DND-41 (cell line): ENCODE measurements around the gene EIF4H.

ENCODE experiments used
- EZH2 ChIP-seq: IDR thresholded peaks from 3 replicates; pipeline ENCODE4 v1.6.1; 2012; ENCODE audit warnings: borderline replicate concordance, low read depth, mild to moderate bottlenecking, moderate library complexity, low read length, inconsistent platforms; ENCODE audit not compliant: severe bottlenecking
- TF ChIP-seq, protein P1 (sequence below): IDR thresholded peaks from 2 replicates; pipeline ENCODE4 v1.5.1; 2012; ENCODE audit warnings: borderline replicate concordance, low read length, moderate library complexity, mild to moderate bottlenecking; ENCODE audit not compliant: poor library complexity, severe bottlenecking; ENCODE audit errors: extremely low read depth

DNA sequence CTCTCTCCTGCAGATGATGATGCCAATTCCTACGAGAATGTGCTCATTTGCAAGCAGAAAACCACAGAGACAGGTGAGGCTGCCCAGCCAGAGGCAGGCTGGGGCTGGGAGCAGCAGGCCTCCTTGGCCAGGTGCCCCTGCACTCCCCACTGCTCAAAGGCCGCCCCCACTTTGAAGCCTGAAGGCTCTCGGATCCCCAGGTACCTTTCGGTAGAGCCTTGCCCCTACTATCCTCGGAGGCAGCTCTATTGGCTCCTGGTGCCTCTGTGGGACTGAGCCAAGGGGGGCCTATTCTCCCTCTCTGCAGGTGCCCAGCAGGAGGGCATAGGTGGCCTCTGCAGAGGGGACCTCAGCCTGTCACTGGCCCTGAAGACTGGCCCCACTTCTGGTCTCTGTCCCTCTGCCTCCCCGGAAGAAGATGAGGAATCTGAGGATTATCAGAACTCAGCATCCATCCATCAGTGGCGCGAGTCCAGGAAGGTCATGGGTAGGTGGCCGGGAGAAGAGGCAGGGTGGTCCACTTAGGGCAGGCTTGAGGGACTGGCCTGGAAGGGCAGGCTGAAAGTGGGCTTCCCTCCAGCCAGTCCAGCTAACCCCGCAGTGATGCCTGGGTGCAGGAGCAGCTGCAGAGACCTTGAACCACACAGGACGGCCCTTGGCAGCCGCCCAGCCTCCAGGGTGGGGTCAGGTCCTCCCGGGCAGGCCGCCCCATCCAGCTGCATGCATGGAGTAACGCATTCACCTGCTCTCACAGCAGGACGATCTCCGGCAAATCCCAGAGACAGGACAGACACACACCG lies 49.8 kb downstream of the EIF4H start:
- TF ChIP-seq, protein P1, sequence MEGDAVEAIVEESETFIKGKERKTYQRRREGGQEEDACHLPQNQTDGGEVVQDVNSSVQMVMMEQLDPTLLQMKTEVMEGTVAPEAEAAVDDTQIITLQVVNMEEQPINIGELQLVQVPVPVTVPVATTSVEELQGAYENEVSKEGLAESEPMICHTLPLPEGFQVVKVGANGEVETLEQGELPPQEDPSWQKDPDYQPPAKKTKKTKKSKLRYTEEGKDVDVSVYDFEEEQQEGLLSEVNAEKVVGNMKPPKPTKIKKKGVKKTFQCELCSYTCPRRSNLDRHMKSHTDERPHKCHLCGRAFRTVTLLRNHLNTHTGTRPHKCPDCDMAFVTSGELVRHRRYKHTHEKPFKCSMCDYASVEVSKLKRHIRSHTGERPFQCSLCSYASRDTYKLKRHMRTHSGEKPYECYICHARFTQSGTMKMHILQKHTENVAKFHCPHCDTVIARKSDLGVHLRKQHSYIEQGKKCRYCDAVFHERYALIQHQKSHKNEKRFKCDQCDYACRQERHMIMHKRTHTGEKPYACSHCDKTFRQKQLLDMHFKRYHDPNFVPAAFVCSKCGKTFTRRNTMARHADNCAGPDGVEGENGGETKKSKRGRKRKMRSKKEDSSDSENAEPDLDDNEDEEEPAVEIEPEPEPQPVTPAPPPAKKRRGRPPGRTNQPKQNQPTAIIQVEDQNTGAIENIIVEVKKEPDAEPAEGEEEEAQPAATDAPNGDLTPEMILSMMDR, result no peak
- TF ChIP-seq EZH2, result no peak
